ENCODE data around the gene ZDHHC8.

Gene ZDHHC8

DNA sequence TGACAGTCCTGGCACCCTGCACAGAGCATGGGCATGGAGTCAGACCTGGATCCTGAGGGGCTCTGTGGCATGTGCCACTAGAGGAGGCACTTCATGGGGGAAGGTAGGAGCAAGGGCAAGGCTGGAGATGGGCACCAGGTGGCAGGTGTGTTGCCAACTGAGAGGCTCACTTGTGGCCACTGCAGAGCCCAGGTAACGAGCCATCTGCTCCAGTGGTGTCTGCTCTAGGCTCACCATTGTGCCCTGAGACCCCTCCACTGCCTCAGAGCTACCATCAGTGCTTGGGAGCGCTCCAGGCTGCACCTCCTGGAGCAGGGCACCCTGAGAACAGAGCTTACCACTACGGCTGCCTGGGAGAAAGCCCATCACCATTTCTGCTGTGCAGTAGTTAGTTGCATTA lies 1.3 kb upstream of the ZDHHC8 start:
- Histone ChIP-seq H3K9ac (ENCODE audit: low read length in 5 of 5) (peak overlapping the region in 1 of 5 donors; percentile 36), H3K4me3 (ENCODE audit: low read depth in 1 of 5, low read length in 5 of 5) (peak overlapping the region in 2 of 5 donors; percentile 79 to 88), H3K4me1 (ENCODE audit: control insufficient read depth in 5 of 5, insufficient read depth in 5 of 5, low read length in 5 of 5) (peaks cover 3 to 46% (median 41%) of the 10 kb centered on the region in 5 donors), H3K9me3 (ENCODE audit: control insufficient read depth in 5 of 5, low read length in 5 of 5) (no peaks in the 10 kb centered on the region), H3K27ac (ENCODE audit: low read depth, low read length) (no peak overlapping the region), H3K27me3 (ENCODE audit: control insufficient read depth in 5 of 5, insufficient read depth in 4 of 5, low read length in 5 of 5) (no peaks in the 10 kb centered on the region), H3K36me3 (ENCODE audit: control insufficient read depth in 5 of 5, insufficient read depth in 5 of 5, low read length in 5 of 5) (peaks cover 0 to 25% (median 20%) of the 10 kb centered on the region in 5 donors)

DNA sequence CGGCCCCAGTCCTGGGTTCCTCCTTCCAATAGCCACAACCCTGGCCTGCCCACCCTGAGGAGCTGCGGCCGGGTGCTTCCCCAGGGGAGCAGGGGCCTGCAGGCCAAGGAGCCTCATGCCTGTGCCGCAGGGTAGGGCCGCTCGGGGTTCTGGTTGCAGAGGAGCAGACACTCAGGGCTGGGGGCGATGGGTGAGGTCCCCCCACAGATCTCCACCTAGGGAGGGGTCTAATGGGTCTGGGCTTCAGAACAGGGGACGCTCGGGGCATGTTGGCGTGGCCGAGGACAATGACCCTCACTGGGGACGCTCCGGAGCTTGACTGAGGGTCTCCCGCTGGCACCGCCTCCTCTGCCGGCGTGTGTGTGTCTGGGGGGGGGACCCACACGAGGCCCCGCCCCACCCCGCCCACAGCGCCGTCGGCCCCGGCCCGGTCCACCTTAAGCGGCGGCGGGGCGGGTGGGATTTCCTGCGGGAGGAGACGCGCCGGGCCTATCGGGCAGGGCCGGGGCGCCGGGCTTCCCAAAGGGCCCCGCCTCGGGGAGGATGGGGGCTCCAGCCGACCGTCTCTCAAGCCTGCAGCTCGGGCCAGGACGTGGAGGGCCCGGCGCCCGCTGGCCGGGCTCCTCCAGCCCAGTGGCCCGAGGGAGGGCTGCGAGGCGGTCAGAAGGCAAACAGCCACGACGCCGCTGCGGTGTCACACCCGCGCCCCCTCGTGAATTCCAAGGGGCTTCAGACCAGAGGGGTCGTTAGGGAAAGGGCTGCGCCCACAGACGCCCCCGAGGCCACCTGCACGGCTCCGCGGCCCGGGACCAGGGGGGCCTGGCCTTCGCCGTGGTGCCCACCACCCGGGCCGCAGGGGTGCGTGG lies 640 bp upstream of the ZDHHC8 start:
- no peaks in the 10 kb centered on the region for H3K27me3 ChIP-seq (ENCODE audit: control insufficient read depth in 5 of 5, insufficient read depth in 4 of 5, low read length in 5 of 5)
- H3K4me1 ChIP-seq (ENCODE audit: control insufficient read depth in 5 of 5, insufficient read depth in 5 of 5, low read length in 5 of 5): peaks cover 3 to 49% (median 48%) of the 10 kb centered on the region in 5 donors
- no peaks in the 10 kb centered on the region for H3K9me3 ChIP-seq (ENCODE audit: control insufficient read depth in 5 of 5, low read length in 5 of 5)
- peaks cover 0 to 19% (median 14%) of the 10 kb centered on the region in 5 donors for H3K36me3 ChIP-seq (ENCODE audit: control insufficient read depth in 5 of 5, insufficient read depth in 5 of 5, low read length in 5 of 5)
- peak overlapping the region in 4 of 5 donors; percentile 76 to 88 (median 80) for H3K4me3 ChIP-seq (ENCODE audit: low read depth in 1 of 5, low read length in 5 of 5)
- peak overlapping the region in 4 of 5 donors; percentile 59 to 85 (median 81) for H3K9ac ChIP-seq (ENCODE audit: low read length in 5 of 5)
- H3K27ac ChIP-seq (ENCODE audit: low read depth, low read length): peak overlapping the region; percentile 67

DNA sequence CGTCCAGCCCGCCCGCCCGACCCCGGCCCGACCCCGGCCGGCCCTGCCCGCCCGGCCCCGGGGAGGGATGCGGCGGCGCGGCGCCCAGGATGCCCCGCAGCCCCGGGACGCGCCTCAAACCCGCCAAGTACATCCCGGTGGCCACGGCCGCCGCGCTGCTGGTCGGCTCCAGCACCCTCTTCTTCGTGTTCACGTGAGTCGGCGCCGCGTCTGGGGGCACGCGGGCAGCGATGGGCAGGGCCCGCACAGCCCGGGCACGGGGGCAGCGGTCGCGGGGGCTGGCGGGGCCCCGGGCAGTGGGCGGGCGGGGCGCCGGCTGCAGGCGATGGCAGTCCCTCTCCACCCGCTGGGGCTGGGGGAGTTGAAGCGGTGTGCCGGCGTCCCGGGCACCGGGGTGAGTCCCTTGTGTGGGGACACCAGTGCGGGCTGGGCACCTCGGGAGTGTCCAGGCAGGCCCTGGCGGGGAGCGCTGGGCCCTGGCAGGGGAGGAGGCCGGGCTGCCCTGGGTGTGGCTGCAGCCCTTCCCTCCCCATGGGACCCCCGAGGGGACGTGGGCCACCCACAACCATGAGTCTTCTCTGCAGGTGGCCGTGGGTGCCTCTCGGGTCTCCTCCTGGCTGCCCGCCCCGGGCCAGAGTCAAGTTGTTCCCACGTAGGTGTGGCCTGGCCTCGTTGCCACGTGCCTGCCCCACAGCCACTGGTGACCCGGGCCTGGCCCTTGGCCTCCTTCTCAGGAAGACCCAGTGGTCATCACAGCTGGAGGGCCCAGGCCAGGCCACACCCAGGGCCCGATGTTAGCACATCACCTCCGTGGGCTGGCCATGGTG lies 468 bp downstream of the ZDHHC8 start:
- Histone ChIP-seq H3K27me3 (ENCODE audit: control insufficient read depth in 5 of 5, insufficient read depth in 4 of 5, low read length in 5 of 5) (no peaks in the 10 kb centered on the region), H3K27ac (ENCODE audit: low read depth, low read length) (no peak overlapping the region), H3K4me1 (ENCODE audit: control insufficient read depth in 5 of 5, insufficient read depth in 5 of 5, low read length in 5 of 5) (peaks cover 10 to 60% (median 59%) of the 10 kb centered on the region in 5 donors), H3K4me3 (ENCODE audit: low read depth in 1 of 5, low read length in 5 of 5) (peak overlapping the region; percentile 70 to 88 (median 82)), H3K9me3 (ENCODE audit: control insufficient read depth in 5 of 5, low read length in 5 of 5) (no peaks in the 10 kb centered on the region), H3K9ac (ENCODE audit: low read length in 5 of 5) (peak overlapping the region in 4 of 5 donors; percentile 63 to 90 (median 82)), H3K36me3 (ENCODE audit: control insufficient read depth in 5 of 5, insufficient read depth in 5 of 5, low read length in 5 of 5) (peaks cover 0 to 17% (median 6%) of the 10 kb centered on the region in 5 donors)

DNA sequence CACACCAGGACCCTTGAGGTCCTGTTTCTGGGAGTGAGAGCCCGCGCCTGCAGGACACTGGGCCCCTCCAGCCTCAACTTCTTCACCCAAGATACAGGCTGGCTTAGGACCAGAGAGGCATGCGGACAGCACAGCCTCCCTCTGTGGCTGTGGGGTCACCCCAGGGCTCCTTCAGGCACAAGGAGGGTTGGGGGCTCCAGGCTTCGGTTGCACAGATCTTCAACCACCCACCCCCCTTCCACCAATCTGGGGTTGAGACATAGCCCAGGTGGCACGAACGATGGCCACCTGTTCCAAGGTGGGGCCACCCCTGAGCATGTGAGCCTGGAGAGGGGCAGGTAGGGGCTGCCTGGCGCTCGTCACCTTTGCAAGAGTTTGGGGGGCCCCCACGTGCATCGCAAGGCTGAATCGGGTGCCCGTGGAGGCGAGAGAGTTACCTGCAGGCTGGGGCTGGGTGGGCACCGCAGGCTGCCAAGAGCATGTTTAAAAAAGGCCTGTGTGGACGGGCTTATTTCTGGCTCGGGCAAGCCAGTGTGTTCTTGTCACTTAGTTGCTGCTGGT lies 1.2 kb downstream of the ZDHHC8 start:
- H3K4me3 ChIP-seq (ENCODE audit: low read depth in 1 of 5, low read length in 5 of 5): peak overlapping the region; percentile 70 to 88 (median 82)
- H3K27ac ChIP-seq (ENCODE audit: low read depth, low read length): no peak overlapping the region
- peaks cover 0 to 10% (median 0%) of the 10 kb centered on the region in 5 donors for H3K36me3 ChIP-seq (ENCODE audit: control insufficient read depth in 5 of 5, insufficient read depth in 5 of 5, low read length in 5 of 5)
- no peaks in the 10 kb centered on the region for H3K9me3 ChIP-seq (ENCODE audit: control insufficient read depth in 5 of 5, low read length in 5 of 5)
- H3K9ac ChIP-seq (ENCODE audit: low read length in 5 of 5): peak overlapping the region in 3 of 5 donors; percentile 81 to 90 (median 82)
- H3K4me1 ChIP-seq (ENCODE audit: control insufficient read depth in 5 of 5, insufficient read depth in 5 of 5, low read length in 5 of 5): peaks cover 10 to 67% (median 66%) of the 10 kb centered on the region in 5 donors
- no peaks in the 10 kb centered on the region for H3K27me3 ChIP-seq (ENCODE audit: control insufficient read depth in 5 of 5, insufficient read depth in 4 of 5, low read length in 5 of 5)

DNA sequence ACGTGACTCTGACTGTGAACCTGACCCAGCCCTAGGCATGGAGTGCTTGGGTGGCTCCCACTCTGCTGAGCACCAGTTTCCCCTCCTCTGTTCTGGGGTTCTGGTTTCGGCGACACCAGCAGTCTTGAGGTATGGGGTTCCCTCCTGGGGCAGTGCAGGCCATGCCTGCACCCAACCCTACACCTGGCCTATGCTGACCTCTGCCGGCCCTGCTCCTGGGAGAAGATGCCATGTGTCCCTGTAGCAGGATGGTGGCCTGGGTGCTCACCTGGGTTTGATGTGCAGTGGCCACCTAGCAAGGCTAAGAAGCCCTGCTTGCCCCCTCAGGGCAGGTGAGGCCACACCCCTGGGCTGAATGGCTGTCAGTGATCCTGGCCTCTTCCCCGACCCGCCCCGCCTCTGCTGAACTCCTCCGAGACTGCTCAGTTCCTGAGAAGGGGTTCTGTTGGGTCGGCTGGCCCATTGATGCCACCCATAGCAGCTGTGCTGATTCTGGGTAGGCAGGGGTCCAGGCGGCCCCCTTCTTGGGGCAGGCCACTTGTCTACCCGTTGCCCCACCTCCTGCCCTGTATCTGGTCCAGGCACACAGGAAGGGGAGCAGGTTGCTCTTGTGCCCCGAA lies 2.4 kb downstream of the ZDHHC8 start:
- Histone ChIP-seq H3K27me3 (ENCODE audit: control insufficient read depth in 5 of 5, insufficient read depth in 4 of 5, low read length in 5 of 5) (no peaks in the 10 kb centered on the region), H3K9me3 (ENCODE audit: control insufficient read depth in 5 of 5, low read length in 5 of 5) (no peaks in the 10 kb centered on the region), H3K4me1 (ENCODE audit: control insufficient read depth in 5 of 5, insufficient read depth in 5 of 5, low read length in 5 of 5) (peaks cover 10 to 72% (median 72%) of the 10 kb centered on the region in 5 donors), H3K9ac (ENCODE audit: low read length in 5 of 5) (peak overlapping the region in 1 of 5 donors; percentile 64), H3K4me3 (ENCODE audit: low read depth in 1 of 5, low read length in 5 of 5) (no peak overlapping the region), H3K36me3 (ENCODE audit: control insufficient read depth in 5 of 5, insufficient read depth in 5 of 5, low read length in 5 of 5) (peaks cover 0 to 9% (median 0%) of the 10 kb centered on the region in 5 donors), H3K27ac (ENCODE audit: low read depth, low read length) (no peak overlapping the region)

DNA sequence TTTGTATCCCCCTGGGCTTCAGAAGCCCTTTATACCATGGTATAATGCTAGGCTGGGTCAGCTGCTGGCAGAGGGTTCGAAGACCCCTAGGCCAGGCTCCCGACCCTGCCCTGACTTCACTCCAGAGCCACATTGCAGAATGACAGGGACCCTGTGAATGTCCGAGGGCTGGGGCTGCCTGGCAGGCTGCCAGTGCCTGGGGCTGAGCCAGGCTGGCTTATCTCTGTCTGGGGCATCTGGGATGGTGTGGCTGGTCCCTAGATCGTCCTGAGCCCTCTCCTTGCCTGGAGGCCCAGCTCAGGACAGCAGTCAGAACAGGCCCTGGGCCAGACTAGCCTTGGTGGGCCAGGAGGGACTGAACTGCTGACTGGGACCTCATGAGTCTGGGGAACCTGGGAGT lies 3.7 kb downstream of the ZDHHC8 start:
- Histone ChIP-seq H3K27me3 (ENCODE audit: control insufficient read depth in 5 of 5, insufficient read depth in 4 of 5, low read length in 5 of 5) (no peaks in the 10 kb centered on the region), H3K9me3 (ENCODE audit: control insufficient read depth in 5 of 5, low read length in 5 of 5) (no peaks in the 10 kb centered on the region), H3K9ac (ENCODE audit: low read length in 5 of 5) (peak overlapping the region in 3 of 5 donors; percentile 30 to 56 (median 39)), H3K36me3 (ENCODE audit: control insufficient read depth in 5 of 5, insufficient read depth in 5 of 5, low read length in 5 of 5) (peaks cover 0 to 21% (median 11%) of the 10 kb centered on the region in 5 donors), H3K4me3 (ENCODE audit: low read depth in 1 of 5, low read length in 5 of 5) (no peak overlapping the region), H3K4me1 (ENCODE audit: control insufficient read depth in 5 of 5, insufficient read depth in 5 of 5, low read length in 5 of 5) (peaks cover 10 to 69% (median 67%) of the 10 kb centered on the region in 5 donors), H3K27ac (ENCODE audit: low read depth, low read length) (no peak overlapping the region)

DNA sequence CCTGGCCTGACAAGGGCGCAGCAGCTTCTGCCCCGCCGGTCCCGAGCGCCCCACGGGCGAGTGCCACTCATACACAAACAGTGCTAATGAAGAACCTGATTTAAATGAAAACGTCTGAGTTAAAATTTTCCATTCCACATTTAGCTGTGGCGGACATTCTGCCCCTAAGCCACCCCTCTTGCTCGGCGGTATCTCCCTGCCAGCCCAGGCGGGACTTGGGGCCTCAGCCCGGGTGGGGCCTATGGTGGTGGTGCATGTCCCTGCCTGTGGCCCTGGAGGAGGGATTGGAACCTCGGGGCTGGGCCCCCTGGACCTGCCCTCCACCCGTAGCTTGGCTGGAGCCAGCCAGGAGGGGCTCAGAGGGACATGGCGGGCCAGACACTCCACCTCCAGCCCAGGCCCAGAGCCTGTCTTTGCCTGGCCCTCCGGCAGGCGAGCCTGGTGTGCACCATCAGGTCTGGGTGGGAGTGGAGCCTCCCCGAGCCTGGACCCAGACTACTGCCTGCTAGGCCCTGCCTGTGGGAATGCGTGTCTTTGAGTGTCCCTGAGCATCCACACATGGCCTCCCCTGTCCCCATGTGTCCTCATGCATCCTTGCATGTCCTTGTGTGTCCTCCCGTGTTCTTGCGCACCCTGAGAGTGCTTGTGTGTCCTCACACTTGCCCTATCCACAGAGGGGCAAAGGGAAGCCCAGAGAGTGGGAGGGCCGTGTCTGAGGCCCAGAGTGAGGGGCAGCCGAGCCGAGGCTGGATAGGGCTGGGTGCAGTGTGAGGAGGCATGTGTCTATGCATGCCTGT lies 4.4 kb downstream of the ZDHHC8 start:
- Histone ChIP-seq H3K4me3 (ENCODE audit: low read depth in 1 of 5, low read length in 5 of 5) (no peak overlapping the region), H3K27me3 (ENCODE audit: control insufficient read depth in 5 of 5, insufficient read depth in 4 of 5, low read length in 5 of 5) (no peaks in the 10 kb centered on the region), H3K27ac (ENCODE audit: low read depth, low read length) (no peak overlapping the region), H3K9ac (ENCODE audit: low read length in 5 of 5) (peak overlapping the region in 2 of 5 donors; percentile 30 to 39), H3K9me3 (ENCODE audit: control insufficient read depth in 5 of 5, low read length in 5 of 5) (no peaks in the 10 kb centered on the region), H3K36me3 (ENCODE audit: control insufficient read depth in 5 of 5, insufficient read depth in 5 of 5, low read length in 5 of 5) (peaks cover 0 to 28% (median 14%) of the 10 kb centered on the region in 5 donors), H3K4me1 (ENCODE audit: control insufficient read depth in 5 of 5, insufficient read depth in 5 of 5, low read length in 5 of 5) (peaks cover 8 to 63% (median 61%) of the 10 kb centered on the region in 5 donors)

DNA sequence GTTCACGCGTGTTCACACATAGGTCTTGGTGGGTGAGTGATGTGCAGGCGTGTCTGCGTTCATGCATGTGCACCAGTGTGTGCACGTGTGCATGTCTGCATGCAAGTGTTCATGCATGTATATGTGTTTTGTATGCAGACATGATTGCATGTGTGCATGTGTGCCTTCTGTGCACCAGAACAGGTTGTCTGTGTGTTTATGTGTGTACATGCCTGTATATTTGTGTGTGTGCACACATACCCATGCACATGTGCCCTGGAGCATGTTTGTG lies 4.9 kb downstream of the ZDHHC8 start:
- H3K27me3 ChIP-seq (ENCODE audit: control insufficient read depth in 5 of 5, insufficient read depth in 4 of 5, low read length in 5 of 5): no peaks in the 10 kb centered on the region
- H3K4me3 ChIP-seq (ENCODE audit: low read depth in 1 of 5, low read length in 5 of 5): no peak overlapping the region
- H3K9me3 ChIP-seq (ENCODE audit: control insufficient read depth in 5 of 5, low read length in 5 of 5): no peaks in the 10 kb centered on the region
- H3K4me1 ChIP-seq (ENCODE audit: control insufficient read depth in 5 of 5, insufficient read depth in 5 of 5, low read length in 5 of 5): peaks cover 8 to 63% (median 61%) of the 10 kb centered on the region in 5 donors
- H3K9ac ChIP-seq (ENCODE audit: low read length in 5 of 5): peak overlapping the region in 1 of 5 donors; percentile 3
- H3K36me3 ChIP-seq (ENCODE audit: control insufficient read depth in 5 of 5, insufficient read depth in 5 of 5, low read length in 5 of 5): peaks cover 0 to 34% (median 20%) of the 10 kb centered on the region in 5 donors
- H3K27ac ChIP-seq (ENCODE audit: low read depth, low read length): no peak overlapping the region

DNA sequence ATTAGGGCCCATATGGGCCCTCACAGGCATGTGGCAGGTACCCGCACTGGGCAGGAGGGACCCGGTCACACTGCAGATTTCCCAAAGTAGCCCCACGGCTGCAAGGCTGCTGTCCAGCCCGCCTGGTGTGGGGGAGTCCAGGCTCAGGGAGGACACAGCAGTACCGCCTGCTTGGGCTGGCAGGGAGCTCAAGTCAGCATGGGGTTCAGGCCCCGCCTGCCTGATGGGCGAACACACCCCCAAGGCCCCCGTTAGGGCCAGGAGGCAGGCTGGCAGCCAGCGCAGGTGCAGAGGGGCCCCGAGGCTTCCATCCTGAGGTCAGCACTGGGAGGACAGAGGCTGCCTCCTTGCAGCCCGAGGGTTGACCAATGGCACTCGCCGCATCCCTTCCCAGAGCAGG lies 5.5 kb downstream of the ZDHHC8 start:
- H3K27me3 ChIP-seq (ENCODE audit: control insufficient read depth in 5 of 5, insufficient read depth in 4 of 5, low read length in 5 of 5): no peaks in the 10 kb centered on the region
- no peak overlapping the region for H3K9ac ChIP-seq (ENCODE audit: low read length in 5 of 5)
- no peak overlapping the region for H3K27ac ChIP-seq (ENCODE audit: low read depth, low read length)
- no peaks in the 10 kb centered on the region for H3K9me3 ChIP-seq (ENCODE audit: control insufficient read depth in 5 of 5, low read length in 5 of 5)
- H3K4me1 ChIP-seq (ENCODE audit: control insufficient read depth in 5 of 5, insufficient read depth in 5 of 5, low read length in 5 of 5): peaks cover 8 to 62% (median 60%) of the 10 kb centered on the region in 5 donors
- H3K4me3 ChIP-seq (ENCODE audit: low read depth in 1 of 5, low read length in 5 of 5): no peak overlapping the region
- H3K36me3 ChIP-seq (ENCODE audit: control insufficient read depth in 5 of 5, insufficient read depth in 5 of 5, low read length in 5 of 5): peaks cover 0 to 39% (median 24%) of the 10 kb centered on the region in 5 donors

Measured in subcutaneous abdominal adipose tissue (tissue), 5 donors.